Measurements from ENCODE around the gene FXYD2. TPM values are rescaled to one million over a fixed set of nuclear protein-coding genes. Genes with fewer than 3 reads are reported as not detected.

FXYD2 gene
- total RNA-seq, 1 experiment from 2014 or later: 1.4 TPM

- ATAC-seq (no peak), DNase-seq (ENCODE audit: low spot score) (no peak)
- peaks cover 40% of the 10 kb centered on the region for H3K4me1 Mint-ChIP-seq
- TF ChIP-seq TP53 (CRISPR knock-in tag; IDR thresholded peaks at IDR 0.05): no peak
- no peak for TF ChIP-seq AFF4 (CRISPR knock-in tag; IDR thresholded peaks at IDR 0.05; ENCODE audit: borderline replicate concordance)
- no peak for TF ChIP-seq ELF4 (CRISPR knock-in tag; IDR thresholded peaks at IDR 0.05; ENCODE audit: low read depth)
- TF ChIP-seq ZNF416 (CRISPR knock-in tag; IDR thresholded peaks at IDR 0.05): no peak
- TF ChIP-seq SMAD3 (CRISPR knock-in tag; IDR thresholded peaks at IDR 0.05; ENCODE audit: borderline replicate concordance): no peak
- no peak for TF ChIP-seq IRF2 (CRISPR knock-in tag; IDR thresholded peaks at IDR 0.05; ENCODE audit: borderline replicate concordance, low read depth)
- TF ChIP-seq HMGA2 (CRISPR knock-in tag; IDR thresholded peaks at IDR 0.05): no peak
- no peak for TF ChIP-seq NR1H2 (CRISPR knock-in tag; IDR thresholded peaks at IDR 0.05)
- TF ChIP-seq ETV6 (CRISPR knock-in tag; IDR thresholded peaks at IDR 0.05): no peak
- no peak for TF ChIP-seq FOXJ3 (CRISPR knock-in tag; IDR thresholded peaks at IDR 0.05; ENCODE audit: borderline replicate concordance)
- no peak for TF ChIP-seq RELA (CRISPR knock-in tag; IDR thresholded peaks at IDR 0.05; ENCODE audit: borderline replicate concordance)
- H3K27me3 Mint-ChIP-seq (ENCODE audit: low read depth): no peaks in the 10 kb centered on the region
- no peaks in the 10 kb centered on the region for H3K9me3 Mint-ChIP-seq
- ChIA-PET CTCF (interaction anchor here (3.3 kb wide), 1 partner anchor 17 kb away, joined by 23 read pairs; the partner anchor contains the start of gene FXYD6), POLR2A (no interaction called here)
- H3K4me3 Mint-ChIP-seq: no peak overlapping the region
- no peak overlapping the region for H3K27ac Mint-ChIP-seq
- H3K36me3 Mint-ChIP-seq: no peaks in the 10 kb centered on the region
Measured at GRCh38 chr11:117859061-117859460, 34.5 kb upstream of the FXYD2 start.

GRCh38 chr11:117857734-117858414, 33.3 kb upstream of the FXYD2 start:
- ATAC-seq (no peak), DNase-seq (ENCODE audit: low spot score) (no peak)
- Mint-ChIP-seq H3K27me3 (ENCODE audit: low read depth) (no peaks in the 10 kb centered on the region; the same call in 1 of the 2 replicates), H3K36me3 (peaks cover 2% of the 10 kb centered on the region; the same call in 1 of the 2 replicates), H3K27ac (no peak overlapping the region), H3K9me3 (peaks cover 3% of the 10 kb centered on the region), H3K4me3 (no peak overlapping the region), H3K4me1 (peaks cover 40% of the 10 kb centered on the region)
- POLR2A ChIA-PET: interaction anchor here (0.7 kb wide), 1 partner anchor 279 kb away, joined by 4 read pairs; no protein-coding TSS in a partner anchor
- CTCF ChIA-PET: no interaction called here
- TF ChIP-seq ZNF263 (CRISPR knock-in tag; IDR thresholded peaks at IDR 0.05; ENCODE audit: low read depth): no peak
- TF ChIP-seq SOX15 (CRISPR knock-in tag; IDR thresholded peaks at IDR 0.05): no peak
- no peak for TF ChIP-seq MLX (CRISPR knock-in tag; IDR thresholded peaks at IDR 0.05)
- TF ChIP-seq ZNF317 (CRISPR knock-in tag; IDR thresholded peaks at IDR 0.05; ENCODE audit: borderline replicate concordance, low read depth): no peak
- no peak for TF ChIP-seq RELA (CRISPR knock-in tag; IDR thresholded peaks at IDR 0.05; ENCODE audit: borderline replicate concordance)
- no peak for TF ChIP-seq MXD4 (CRISPR knock-in tag; IDR thresholded peaks at IDR 0.05; ENCODE audit: borderline replicate concordance)
- TF ChIP-seq ZNF532 (CRISPR knock-in tag; IDR thresholded peaks at IDR 0.05; ENCODE audit: borderline replicate concordance): no peak
- TF ChIP-seq ATF1 (CRISPR knock-in tag; IDR thresholded peaks at IDR 0.05): no peak
- TF ChIP-seq MAX (CRISPR knock-in tag; IDR thresholded peaks at IDR 0.05): no peak
- no peak for TF ChIP-seq ZNF281 (CRISPR knock-in tag; IDR thresholded peaks at IDR 0.05)
- no peak for TF ChIP-seq ZNF423 (CRISPR knock-in tag; IDR thresholded peaks at IDR 0.05)
- TF ChIP-seq HMGA2 (CRISPR knock-in tag; IDR thresholded peaks at IDR 0.05): no peak

All from WTC11 (cell line).